ENCODE results near the gene MAGED4. TPM values are rescaled to one million over a fixed set of nuclear protein-coding genes. Genes with fewer than 3 reads are reported as not detected.

MAGED4 gene
- polyA plus RNA-seq, 3 donors, result not detected

GRCh38 chrX:52213276-52213675 lies 28.6 kb downstream of the MAGED4 start:
- Histone ChIP-seq H3K9ac (ENCODE audit: insufficient read depth, low read length, poor library complexity, severe bottlenecking) (no peak overlapping the region), H3K4me3 (replicated peaks in 1 of 3; ENCODE audit: low read depth in 2 of 3, low read length in 3 of 3) (no peak overlapping the region), H3K4me1 (ENCODE audit: control insufficient read depth in 1 of 2, insufficient read depth in 2 of 2, low read length in 2 of 2) (no peaks in the 10 kb centered on the region), H3K9me3 (replicated peaks in 1 of 2; ENCODE audit: control insufficient read depth in 1 of 2, insufficient read depth in 1 of 2, low read length in 2 of 2) (no peaks in the 10 kb centered on the region), H2AFZ (ENCODE audit: insufficient read depth, low read depth, low read length, poor library complexity, severe bottlenecking) (no peak overlapping the region), H3K4me2 (replicated peaks; ENCODE audit: extremely low read depth, low read length, poor library complexity, severe bottlenecking) (no peak overlapping the region), H3K79me2 (ENCODE audit: insufficient read depth, low read length) (no peaks in the 10 kb centered on the region), H4K20me1 (ENCODE audit: insufficient read depth, low read length) (no peaks in the 10 kb centered on the region), H3K36me3 (replicated peaks in 1 of 2; ENCODE audit: control insufficient read depth in 1 of 2, insufficient read depth in 2 of 2, low read length in 2 of 2) (no peaks in the 10 kb centered on the region), H3K27ac (ENCODE audit: low read depth in 1 of 2, low read length in 2 of 2) (no peak overlapping the region), H3K27me3 (ENCODE audit: control insufficient read depth in 2 of 2, insufficient read depth in 2 of 2, low read length in 2 of 2) (no peaks in the 10 kb centered on the region)
- Mint-ChIP-seq H3K36me3 (no peaks in the 10 kb centered on the region), H3K4me1 (no peaks in the 10 kb centered on the region), H3K9me3 (no peaks in the 10 kb centered on the region), H3K27ac (no peak overlapping the region), H3K4me3 (no peak overlapping the region), H3K27me3 (ENCODE audit: low read depth in 3 of 3) (peaks cover 0 to 3% (median 2%) of the 10 kb centered on the region in 3 donors)
- no peak for TF ChIP-seq CTCF (IDR thresholded peaks at IDR 0.05)
- intact Hi-C loops (cut with micrococcal nuclease), result no loop called here
- no CpG with 5 or more reads among the region's 3 CpGs for WGBS (ENCODE audit: insufficient coverage)
- DNase-seq, result no peak

DNA sequence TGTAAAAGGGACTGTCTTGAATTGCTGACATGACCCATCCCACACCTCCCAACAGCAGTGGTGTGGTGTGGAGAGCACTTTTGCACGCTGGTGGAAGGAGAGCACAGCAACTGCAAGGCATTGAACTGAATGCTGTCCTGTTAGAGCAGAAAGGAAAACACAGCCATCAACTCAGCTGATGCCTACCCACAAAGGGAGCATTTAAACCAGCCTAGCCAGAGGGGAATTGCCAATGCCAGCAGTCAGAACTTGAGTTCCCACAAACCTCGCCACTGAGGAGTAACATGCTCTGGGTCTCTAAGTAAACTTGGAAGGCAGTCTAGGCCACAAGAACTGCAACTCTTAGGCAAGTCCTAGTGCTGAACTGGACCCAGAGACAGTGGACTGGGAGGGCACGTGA lies 31.9 kb downstream of the MAGED4 start:
- WGBS (ENCODE audit: insufficient coverage), result no CpG with 5 or more reads among the region's 3 CpGs
- Histone ChIP-seq H3K27me3 (ENCODE audit: control insufficient read depth in 2 of 2, insufficient read depth in 2 of 2, low read length in 2 of 2) (no peaks in the 10 kb centered on the region), H3K4me1 (ENCODE audit: control insufficient read depth in 1 of 2, insufficient read depth in 2 of 2, low read length in 2 of 2) (no peaks in the 10 kb centered on the region), H4K20me1 (ENCODE audit: insufficient read depth, low read length) (no peaks in the 10 kb centered on the region), H3K4me2 (replicated peaks; ENCODE audit: extremely low read depth, low read length, poor library complexity, severe bottlenecking) (no peak overlapping the region), H3K4me3 (replicated peaks in 1 of 3; ENCODE audit: low read depth in 2 of 3, low read length in 3 of 3) (no peak overlapping the region), H3K36me3 (replicated peaks in 1 of 2; ENCODE audit: control insufficient read depth in 1 of 2, insufficient read depth in 2 of 2, low read length in 2 of 2) (no peaks in the 10 kb centered on the region), H2AFZ (ENCODE audit: insufficient read depth, low read depth, low read length, poor library complexity, severe bottlenecking) (no peak overlapping the region), H3K9ac (ENCODE audit: insufficient read depth, low read length, poor library complexity, severe bottlenecking) (no peak overlapping the region), H3K9me3 (replicated peaks in 1 of 2; ENCODE audit: control insufficient read depth in 1 of 2, insufficient read depth in 1 of 2, low read length in 2 of 2) (peaks cover 0 to 3% of the 10 kb centered on the region in 2 donors), H3K27ac (ENCODE audit: low read depth in 1 of 2, low read length in 2 of 2) (no peak overlapping the region), H3K79me2 (ENCODE audit: insufficient read depth, low read length) (no peaks in the 10 kb centered on the region)
- Mint-ChIP-seq H3K36me3 (no peaks in the 10 kb centered on the region), H3K27me3 (ENCODE audit: low read depth in 3 of 3) (peaks cover 0 to 5% (median 4%) of the 10 kb centered on the region in 3 donors), H3K9me3 (peaks cover 0 to 14% (median 8%) of the 10 kb centered on the region in 7 donors), H3K27ac (peak overlapping the region in 1 of 7 donors; percentile 74), H3K4me3 (no peak overlapping the region), H3K4me1 (no peaks in the 10 kb centered on the region)
- no peak for TF ChIP-seq CTCF (IDR thresholded peaks at IDR 0.05)
- intact Hi-C loops (cut with micrococcal nuclease), result no loop called here
- DNase-seq, result no peak

Data from CD14-positive monocyte (primary cell).